HepG2 (cell line): ENCODE measurements around the gene MS4A14. TPM values are rescaled to one million over a fixed set of nuclear protein-coding genes. Genes with fewer than 3 reads are reported as not detected.

Experiments
- ATAC-seq: fragments of 200-7000 bp; cut with Tn5 transposase; 3 replicates; pipeline ENCODE4 v1.9.1; 2020; ENCODE audit warnings: mild to moderate bottlenecking, moderate library complexity
- BruUV-seq: library from RNA; stranded (reverse); fragments of 400-500 nt; replicated peaks from 2 replicates; lab custom pipeline; 2021; lab: Mats Ljungman, UMichigan
- CTCF ChIA-PET: fragments of 300-600 bp; formaldehyde crosslinking; extraction: SDS; loops from one replicate; lab custom pipeline; 2021; ENCODE audit warnings: low total read pairs, inconsistent platforms, low intra/inter-chr PET ratio; lab: Yijun Ruan, JAX
- POLR2A ChIA-PET: fragments of 350-600 bp; sonication (Branson Sonifier 250); formaldehyde crosslinking; loops from one replicate; lab custom pipeline; 2020; ENCODE audit warnings: antibody characterized with exemption, inconsistent platforms; lab: Yijun Ruan, JAX
- DNase-seq: peaks from one replicate; pipeline ENCODE4 v3.0.0-alpha.2; 2015; ENCODE audit warnings: low spot score
- FAIRE-seq: peaks from 3 replicates; lab custom pipeline; 2011; peaks lifted over from hg19 to GRCh38; lab: Jason Lieb, UNC
- H2AFZ ChIP-seq: one replicate; pipeline ENCODE4 v1.6.1; 2011; ENCODE audit warnings: low read length, inconsistent platforms
- H3K27ac ChIP-seq: fragments of 300-600 bp; 3 replicates; pipeline ENCODE4 v1.8.0; 2011; ENCODE audit warnings: mixed run types, mild to moderate bottlenecking, mixed read lengths, low read length, inconsistent platforms; ENCODE audit not compliant: insufficient read depth; ENCODE audit errors: extremely low read length
- H3K27me3 ChIP-seq, 2 experiments: fragments of 200-600 bp in 1 of 2; 2 replicates in 1 of 2; 3 replicates in 1 of 2; pipeline versions ENCODE4 v1.6.0 to v1.8.0; 2011; ENCODE audit warnings: low read length in 2 of 2, mild to moderate bottlenecking in 2 of 2, moderate library complexity in 2 of 2, inconsistent platforms in 1 of 2; ENCODE audit not compliant: insufficient read depth in 2 of 2, control insufficient read depth in 1 of 2
- H3K36me3 ChIP-seq, 2 experiments: fragments of 200-600 bp in 1 of 2; replicated peaks in 1 of 2; 2 replicates in 1 of 2; 3 replicates in 1 of 2; pipeline versions ENCODE4 v1.5.1 to v1.8.0; 2011; ENCODE audit warnings: low read length in 2 of 2, inconsistent platforms in 1 of 2; ENCODE audit not compliant: insufficient read depth in 2 of 2, control insufficient read depth in 1 of 2
- H3K4me1 ChIP-seq: 2 replicates; pipeline ENCODE4 v1.5.1; 2012; ENCODE audit warnings: low read length, inconsistent platforms; ENCODE audit not compliant: insufficient read depth
- H3K4me2 ChIP-seq: 2 replicates; pipeline ENCODE4 v1.6.0; 2011; ENCODE audit warnings: low read depth, low read length, inconsistent platforms
- H3K4me3 ChIP-seq, 3 experiments: fragments of 200-600 bp in 1 of 3; sonication (generic), shearing (Covaris generic) in 1 of 3; replicated peaks in 1 of 3; 2 replicates each; pipeline ENCODE4 v1.5.1; 2011 to 2016; ENCODE audit warnings: low read length in 3 of 3, inconsistent platforms in 2 of 3, low read depth in 2 of 3, mild to moderate bottlenecking in 2 of 3, control low read depth in 1 of 3, mixed read lengths in 1 of 3; ENCODE audit not compliant: insufficient read depth in 1 of 3
- H3K79me2 ChIP-seq: one replicate; pipeline ENCODE4 v1.6.1; 2011; ENCODE audit warnings: low read length, inconsistent platforms; ENCODE audit not compliant: insufficient read depth
- H3K9ac ChIP-seq: 2 replicates; pipeline ENCODE4 v1.6.0; 2011; ENCODE audit warnings: mild to moderate bottlenecking, low read depth, low read length, inconsistent platforms; ENCODE audit not compliant: insufficient read depth
- H3K9me3 ChIP-seq: 2 replicates; pipeline ENCODE4 v1.5.1; 2012; ENCODE audit warnings: mild to moderate bottlenecking, low read length
- H4K20me1 ChIP-seq: 2 replicates; pipeline ENCODE4 v1.6.0; 2011; ENCODE audit warnings: inconsistent platforms, mild to moderate bottlenecking, low read length, moderate library complexity; ENCODE audit not compliant: insufficient read depth
- AGO2 ChIP-seq: fragments of 200-400 bp; formaldehyde crosslinking; optimal IDR thresholded peaks from 2 replicates; pipeline ENCODE3; 2017; ENCODE audit warnings: mild to moderate bottlenecking, low read depth, low read length, moderate library complexity
- EZH2 ChIP-seq: conservative IDR thresholded peaks from 2 replicates; pipeline ENCODE4 v1.6.1; 2012; ENCODE audit warnings: mild to moderate bottlenecking, low read depth, low read length, moderate library complexity
- GABPB1 ChIP-seq: IDR thresholded peaks from 2 replicates; pipeline ENCODE4 v1.6.1; 2016; ENCODE audit warnings: mild to moderate bottlenecking, missing genetic modification reagents, moderate library complexity, missing compliant biosample characterization
- HES4 ChIP-seq: sonication (generic); formaldehyde crosslinking; IDR thresholded peaks from 2 replicates; pipeline ENCODE4 v1.9.0; 2021; ENCODE audit warnings: mild to moderate bottlenecking, missing genetic modification reagents, borderline replicate concordance
- ISL2 ChIP-seq: sonication (generic); formaldehyde crosslinking; IDR thresholded peaks from 2 replicates; pipeline ENCODE4 v1.5.0; 2020; ENCODE audit warnings: missing genetic modification reagents
- JUND ChIP-seq: sonication (generic); formaldehyde crosslinking; IDR thresholded peaks from 2 replicates; pipeline ENCODE4 v1.8.0; 2022; ENCODE audit warnings: mild to moderate bottlenecking, missing genetic modification reagents
- MTF1 ChIP-seq: sonication (generic); formaldehyde crosslinking; IDR thresholded peaks from 2 replicates; pipeline ENCODE4 v1.5.0; 2020; ENCODE audit warnings: missing genetic modification reagents
- NCOA2 ChIP-seq: sonication (generic); formaldehyde crosslinking; IDR thresholded peaks from 2 replicates; pipeline ENCODE4 v1.8.0; 2022; ENCODE audit warnings: inconsistent platforms
- SIX4 ChIP-seq: sonication (generic); formaldehyde crosslinking; IDR thresholded peaks from 2 replicates; pipeline ENCODE4 v1.4.0; 2020; ENCODE audit warnings: missing genetic modification reagents
- SOX5 ChIP-seq: IDR thresholded peaks from 2 replicates; pipeline ENCODE4 v1.6.1; 2016; ENCODE audit warnings: borderline replicate concordance
- SRY ChIP-seq: sonication (generic); formaldehyde crosslinking; IDR thresholded peaks from 2 replicates; pipeline ENCODE4 v1.8.0; 2022; ENCODE audit warnings: mild to moderate bottlenecking, missing genetic modification reagents
- YEATS2 ChIP-seq: sonication (generic); formaldehyde crosslinking; IDR thresholded peaks from 2 replicates; pipeline ENCODE4 v1.4.0; 2020; ENCODE audit warnings: missing genetic modification reagents, borderline replicate concordance
- ZFP41 ChIP-seq: sonication (generic); formaldehyde crosslinking; IDR thresholded peaks from 2 replicates; pipeline ENCODE4 v1.4.0; 2020; ENCODE audit warnings: mild to moderate bottlenecking, missing genetic modification reagents, borderline replicate concordance
- ZNF512 ChIP-seq: sonication (generic); formaldehyde crosslinking; IDR thresholded peaks from 2 replicates; pipeline ENCODE4 v1.4.0; 2020; ENCODE audit warnings: mild to moderate bottlenecking, missing genetic modification reagents
- ZSCAN29 ChIP-seq: sonication (generic); formaldehyde crosslinking; conservative IDR thresholded peaks from 2 replicates; pipeline ENCODE4 v1.4.0; 2020; ENCODE audit warnings: mild to moderate bottlenecking, missing genetic modification reagents
- WGBS: methylation state at CpG from one replicate; pipeline ENCODE4 v1.1.6; 2017; ENCODE audit warnings: low lambda C conversion rate; 5-methylcytosine and 5-hydroxymethylcytosine counted together
- in situ Hi-C: cut with HindIII; loops from 2 replicates; pipeline ENCODE4 v1.10.0; 2017; ENCODE audit warnings: low pct_unique_long_range_greater_than_20kb; ENCODE audit not compliant: extremely low pct_ligation_motif_present
- intact Hi-C: fragments of 100-400 bp; cut with micrococcal nuclease; formaldehyde crosslinking; loops from one replicate; pipeline ENCODE4 v1.10.0; 2022; ENCODE audit not compliant: unreplicated experiment
- polyA plus RNA-seq, 8 experiments: library from polyadenylated mRNA; depleted of rRNA in 3 of 8; stranded (reverse) in 7 of 8; unstranded in 1 of 8; fragments of >200 nt; fragmentation: Illumina TruSeq in 4 of 8; extraction: Trizol in 4 of 8; gene quantifications; 2 replicates each; pipeline versions ENCODE4 v1.2.1 to v1.2.3, GENCODE V29; 2011 to 2016; ENCODE audit warnings: low read depth in 4 of 8, missing spikeins in 1 of 8, mixed read lengths in 1 of 8; ENCODE audit not compliant: insufficient read depth in 1 of 8
- total RNA-seq, 5 experiments: library from RNA; depleted of rRNA; stranded (reverse); fragments of >200 nt; fragmentation: Illumina TruSeq; extraction: Trizol; gene quantifications; 2 replicates each; pipeline ENCODE4 v1.2.3, GENCODE V29; 2016; ENCODE audit warnings: low read depth in 1 of 5
- TF ChIP-seq, protein P1 (sequence below): sonication (generic); formaldehyde crosslinking; IDR thresholded peaks from 2 replicates; pipeline ENCODE4 v1.4.0; 2020; ENCODE audit warnings: mild to moderate bottlenecking, missing genetic modification reagents
- TF ChIP-seq, protein P2 (sequence below), 2 experiments: fragments of 450-650 bp in 1 of 2; sonication (generic) in 1 of 2; formaldehyde crosslinking; IDR thresholded peaks; 2 replicates each; pipeline versions ENCODE4 v1.5.0 to v1.8.0; 2020 to 2022; ENCODE audit warnings: mild to moderate bottlenecking in 1 of 2, missing genetic modification reagents in 1 of 2
- TF ChIP-seq, protein P3 (sequence below): IDR thresholded peaks from 2 replicates; pipeline ENCODE4 v1.6.1; 2012; ENCODE audit warnings: low read depth, low read length, improper control_type of control experiment
- TF ChIP-seq, protein P4 (sequence below): sonication (generic); formaldehyde crosslinking; IDR thresholded peaks from 2 replicates; pipeline ENCODE4 v1.4.0; 2020; ENCODE audit warnings: missing genetic modification reagents

MS4A14 gene
- total and polyA plus RNA-seq, 2 of the 13 experiments (the other 11 are each of a cell fraction or from before 2014, with no cell fraction given), result not detected

GRCh38 chr11:60371854-60372253 lies 24.4 kb upstream of the MS4A14 start (continued):
- TF ChIP-seq, protein P1, sequence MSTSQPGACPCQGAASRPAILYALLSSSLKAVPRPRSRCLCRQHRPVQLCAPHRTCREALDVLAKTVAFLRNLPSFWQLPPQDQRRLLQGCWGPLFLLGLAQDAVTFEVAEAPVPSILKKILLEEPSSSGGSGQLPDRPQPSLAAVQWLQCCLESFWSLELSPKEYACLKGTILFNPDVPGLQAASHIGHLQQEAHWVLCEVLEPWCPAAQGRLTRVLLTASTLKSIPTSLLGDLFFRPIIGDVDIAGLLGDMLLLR (CRISPR knock-in tag), result no peak
- no peak for TF ChIP-seq GABPB1 (CRISPR knock-in tag)
- no peak for TF ChIP-seq SOX5 (CRISPR knock-in tag)
- TF ChIP-seq JUND (CRISPR knock-in tag), result no peak
- TF ChIP-seq ISL2, result no peak
- TF ChIP-seq MTF1, result no peak
- TF ChIP-seq, all 625 proteins: peak for 0

DNA sequence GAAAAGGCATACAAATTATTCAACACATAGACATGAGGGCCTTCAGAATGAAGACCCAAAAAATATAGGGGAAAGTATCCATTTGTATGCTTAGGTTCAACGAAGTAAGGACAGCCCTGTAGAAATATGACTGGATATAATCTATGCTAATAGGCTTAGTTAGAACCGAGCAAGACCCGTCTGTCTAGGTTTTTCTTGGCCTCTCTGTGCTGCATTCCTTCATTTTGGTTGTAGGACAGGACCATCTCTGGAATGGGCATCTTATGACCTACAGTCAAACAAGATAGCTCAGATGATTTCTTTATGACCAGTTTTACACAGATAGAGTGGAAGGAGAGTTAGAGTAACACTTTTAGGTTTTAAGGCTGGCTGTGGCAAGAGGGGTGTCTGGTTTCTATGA lies 23.5 kb upstream of the MS4A14 start:
- WGBS, result 3% methylated on average over 3 of the region's 3 CpGs
- in situ Hi-C loops, result no loop called here
- Histone ChIP-seq H3K27me3 (peaks cover 0 to 10% of the 10 kb centered on the region in 2 experiments; a peak in 3 of 5 replicates), H4K20me1 (no peaks in the 10 kb centered on the region), H3K9ac (no peak overlapping the region), H3K4me2 (no peak overlapping the region), H3K27ac (no peak overlapping the region), H2AFZ (no peak overlapping the region), H3K4me3 (no peak overlapping the region), H3K4me1 (peaks cover 11% of the 10 kb centered on the region), H3K79me2 (no peaks in the 10 kb centered on the region), H3K36me3 (no peaks in the 10 kb centered on the region), H3K9me3 (no peaks in the 10 kb centered on the region)
- TF ChIP-seq AGO2, result no peak
- no peak for TF ChIP-seq ZFP41 (CRISPR knock-in tag)
- no peak for TF ChIP-seq ZNF512 (CRISPR knock-in tag)
- TF ChIP-seq EZH2, result no peak
- TF ChIP-seq, protein P2, sequence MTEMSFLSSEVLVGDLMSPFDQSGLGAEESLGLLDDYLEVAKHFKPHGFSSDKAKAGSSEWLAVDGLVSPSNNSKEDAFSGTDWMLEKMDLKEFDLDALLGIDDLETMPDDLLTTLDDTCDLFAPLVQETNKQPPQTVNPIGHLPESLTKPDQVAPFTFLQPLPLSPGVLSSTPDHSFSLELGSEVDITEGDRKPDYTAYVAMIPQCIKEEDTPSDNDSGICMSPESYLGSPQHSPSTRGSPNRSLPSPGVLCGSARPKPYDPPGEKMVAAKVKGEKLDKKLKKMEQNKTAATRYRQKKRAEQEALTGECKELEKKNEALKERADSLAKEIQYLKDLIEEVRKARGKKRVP (CRISPR knock-in tag; IDR thresholded peaks at IDR 0.05), result no peak
- TF ChIP-seq SIX4 (CRISPR knock-in tag), result no peak
- TF ChIP-seq SRY, result no peak
- TF ChIP-seq NCOA2 (CRISPR knock-in tag), result no peak
- TF ChIP-seq, protein P3, sequence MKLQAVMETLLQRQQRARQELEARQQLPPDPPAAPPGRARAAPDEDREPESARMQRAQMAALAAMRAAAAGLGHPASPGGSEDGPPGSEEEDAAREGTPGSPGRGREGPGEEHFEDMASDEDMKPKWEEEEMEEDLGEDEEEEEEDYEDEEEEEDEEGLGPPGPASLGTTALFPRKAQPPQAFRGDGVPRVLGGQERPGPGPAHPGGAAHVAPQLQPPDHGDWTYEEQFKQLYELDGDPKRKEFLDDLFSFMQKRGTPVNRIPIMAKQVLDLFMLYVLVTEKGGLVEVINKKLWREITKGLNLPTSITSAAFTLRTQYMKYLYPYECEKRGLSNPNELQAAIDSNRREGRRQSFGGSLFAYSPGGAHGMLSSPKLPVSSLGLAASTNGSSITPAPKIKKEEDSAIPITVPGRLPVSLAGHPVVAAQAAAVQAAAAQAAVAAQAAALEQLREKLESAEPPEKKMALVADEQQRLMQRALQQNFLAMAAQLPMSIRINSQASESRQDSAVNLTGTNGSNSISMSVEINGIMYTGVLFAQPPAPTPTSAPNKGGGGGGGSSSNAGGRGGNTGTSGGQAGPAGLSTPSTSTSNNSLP, result no peak
- no peak for TF ChIP-seq HES4 (CRISPR knock-in tag)
- TF ChIP-seq, protein P4, sequence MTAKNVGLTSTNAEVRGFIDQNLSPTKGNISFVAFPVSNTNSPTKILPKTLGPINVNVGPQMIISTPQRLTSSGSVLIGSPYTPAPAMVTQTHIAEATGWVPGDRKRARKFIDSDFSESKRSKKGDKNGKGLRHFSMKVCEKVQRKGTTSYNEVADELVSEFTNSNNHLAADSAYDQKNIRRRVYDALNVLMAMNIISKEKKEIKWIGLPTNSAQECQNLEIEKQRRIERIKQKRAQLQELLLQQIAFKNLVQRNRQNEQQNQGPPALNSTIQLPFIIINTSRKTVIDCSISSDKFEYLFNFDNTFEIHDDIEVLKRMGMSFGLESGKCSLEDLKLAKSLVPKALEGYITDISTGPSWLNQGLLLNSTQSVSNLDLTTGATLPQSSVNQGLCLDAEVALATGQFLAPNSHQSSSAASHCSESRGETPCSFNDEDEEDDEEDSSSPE (CRISPR knock-in tag), result no peak
- no peak for TF ChIP-seq ZSCAN29 (CRISPR knock-in tag)
- TF ChIP-seq YEATS2, result no peak
- CTCF ChIA-PET, result no interaction called here
- POLR2A ChIA-PET, result no interaction called here
- no peak for FAIRE-seq
- DNase-seq, result no peak
- no peak for ATAC-seq
- intact Hi-C loops, result no loop called here
- no TSS peak for BruUV-seq
